HG03045 (cell line): ENCODE measurements around the gene PRC1.
A peak's percentile ranks its signal among the peaks of the same experiment; 100 is the strongest.
"Not testable (repeated sequence)": the region's sequence is repeated elsewhere in the genome, so short reads cannot be mapped to it uniquely, and the experiment has no call there.

ENCODE experiments used
- ATAC-seq: cut with Tn5 transposase; IDR thresholded peaks from one replicate; pipeline ENCODE4 v1.9.1; 2021; ENCODE audit warnings: mild to moderate bottlenecking, moderate library complexity; ENCODE audit not compliant: unreplicated experiment

The PRC1 gene

GRCh38 chr15:90994417-90995311 is at the start of gene PRC1:
Gene PRC1 (minus strand): TSS chr15:90994535. CDS start chr15:90994417, 118 bp downstream.
- ATAC-seq = peak; percentile 96

- no peak for ATAC-seq
These were observed 49.0 kb upstream of the PRC1 start for GRCh38 chr15:91043202-91043874.

DNA sequence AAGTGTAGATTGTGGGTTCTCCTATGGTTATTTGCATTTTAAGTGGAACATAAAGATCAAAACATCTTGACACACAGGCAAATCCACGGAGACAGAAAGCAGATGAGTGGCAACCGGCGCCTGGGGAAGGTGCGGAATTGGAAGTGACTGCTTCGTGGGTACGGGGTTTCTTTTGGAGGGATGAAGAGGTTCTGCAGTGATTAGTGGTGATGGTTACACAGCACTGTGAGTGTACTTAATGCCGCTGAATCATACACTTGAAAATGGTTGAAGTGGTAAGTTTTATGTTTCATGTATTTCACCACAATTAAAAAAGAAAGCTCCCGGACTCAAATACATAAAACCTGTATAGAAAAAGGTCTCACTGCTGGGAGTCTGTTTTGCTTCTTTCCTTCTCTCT is 46.5 kb upstream of the PRC1 start:
- ATAC-seq = no peak

- no peak for ATAC-seq
These were observed 45.7 kb upstream of the PRC1 start for GRCh38 chr15:91039996-91040395.

- ATAC-seq = no peak
These were observed 38.8 kb upstream of the PRC1 start for GRCh38 chr15:91032919-91033803.

DNA sequence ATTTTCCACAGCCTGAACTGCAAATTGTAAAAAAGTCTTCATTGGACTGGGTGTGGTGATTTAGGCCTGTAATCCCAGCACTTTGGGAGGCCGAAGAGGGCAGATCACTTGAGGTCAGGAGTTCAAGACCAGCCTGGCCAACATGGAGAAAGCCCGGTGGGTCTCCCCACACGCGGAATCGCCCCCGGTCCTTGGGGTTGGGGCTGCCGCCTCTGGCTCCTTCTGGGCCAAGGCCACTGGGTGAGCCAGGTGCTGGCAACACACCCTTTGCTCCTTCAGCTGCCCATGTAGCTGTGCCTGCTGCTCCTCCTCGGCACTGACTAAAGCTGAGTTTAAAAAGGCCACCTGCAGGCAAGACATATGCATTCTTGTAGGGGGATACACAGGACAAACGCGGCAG is 37.5 kb upstream of the PRC1 start:
- ATAC-seq = no peak

GRCh38 chr15:91027677-91028076 is 33.3 kb upstream of the PRC1 start:
- no peak for ATAC-seq

DNA sequence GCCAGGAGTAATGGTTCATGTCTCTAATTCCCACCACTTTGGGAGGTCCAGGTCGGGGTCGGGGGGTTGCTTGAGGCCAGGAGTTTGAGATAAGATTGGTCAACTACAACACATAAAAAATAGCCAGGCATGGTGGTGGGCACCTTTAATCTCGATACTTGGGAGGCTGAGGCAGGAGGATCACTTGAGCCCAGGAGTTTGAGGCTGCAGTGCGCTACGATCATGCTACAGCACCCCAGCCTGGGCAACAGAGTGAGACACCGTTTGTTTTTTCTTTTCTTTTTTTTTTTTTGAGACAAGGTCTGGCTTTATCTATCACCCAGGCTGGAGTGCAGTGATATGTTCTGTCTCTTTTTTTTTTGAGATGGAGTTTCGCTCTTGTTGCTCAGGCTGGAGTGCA is 29.4 kb upstream of the PRC1 start:
- no peak for ATAC-seq

DNA sequence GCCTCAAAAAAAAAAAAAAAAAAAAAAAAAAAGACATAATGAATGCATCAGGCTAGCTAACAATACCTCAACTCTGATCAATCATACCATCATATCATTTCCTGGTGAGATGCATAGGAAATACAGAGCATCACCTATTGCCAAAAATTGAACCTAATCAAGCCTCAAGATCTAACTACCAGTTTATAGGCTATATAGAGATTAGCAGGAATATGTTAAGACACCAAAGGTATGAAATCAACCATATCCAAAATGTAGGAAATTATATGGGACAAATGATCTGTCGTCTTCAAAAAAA is 28.4 kb upstream of the PRC1 start:
- ATAC-seq = no peak

GRCh38 chr15:91022075-91022831 is 27.9 kb upstream of the PRC1 start, which contains the start of gene VPS33B:
Gene VPS33B (minus strand): TSS chr15:91022594. CDS start chr15:91022249, 345 bp downstream.
- peak; percentile 73 for ATAC-seq

- ATAC-seq = peak; percentile 18
These were observed 27.3 kb upstream of the PRC1 start for GRCh38 chr15:91021516-91022074.

GRCh38 chr15:91018158-91018557 is 23.8 kb upstream of the PRC1 start:
- ATAC-seq = no peak

- no peak for ATAC-seq
These were observed 23.4 kb upstream of the PRC1 start for GRCh38 chr15:91017716-91018115.

DNA sequence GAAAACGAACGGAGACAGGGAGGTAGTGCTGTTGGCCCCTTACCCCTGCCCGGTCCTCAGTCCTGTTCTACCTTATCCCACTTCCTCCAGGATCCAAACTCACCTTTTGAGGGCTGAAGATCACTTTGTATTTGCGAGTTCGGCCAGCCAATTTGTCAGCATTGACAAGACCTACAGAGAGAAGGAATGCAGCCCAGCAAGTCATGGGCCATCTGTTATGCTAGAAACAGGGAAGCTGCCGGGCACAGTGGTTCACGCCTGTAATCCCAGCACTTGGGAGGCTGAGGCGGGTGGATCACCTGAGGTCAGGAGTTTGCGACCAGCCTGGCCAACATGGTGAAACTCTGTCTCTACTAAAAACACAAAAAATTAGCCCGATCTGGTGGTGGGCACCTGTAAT is 19.4 kb upstream of the PRC1 start:
- ATAC-seq = not testable (repeated sequence)

DNA sequence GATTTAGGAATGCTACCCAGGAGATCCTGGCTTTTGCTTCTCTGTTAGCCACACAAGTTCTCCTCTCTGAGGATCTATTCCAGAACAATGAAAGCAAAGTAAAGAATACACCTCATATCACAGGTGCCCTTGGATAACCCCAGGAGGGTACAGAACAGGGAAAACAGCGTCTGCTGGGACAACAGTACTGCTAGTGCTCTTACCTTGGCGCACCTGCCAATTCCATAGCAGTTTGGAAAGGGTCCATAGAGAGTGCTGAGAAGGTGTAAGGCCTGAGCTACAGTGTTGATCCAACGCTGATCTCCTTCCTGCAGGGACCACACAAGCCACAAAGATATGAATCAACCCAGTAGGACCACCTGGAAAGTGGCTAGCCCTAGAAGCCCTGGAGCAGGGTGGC is 12.9 kb upstream of the PRC1 start:
- no peak for ATAC-seq

DNA sequence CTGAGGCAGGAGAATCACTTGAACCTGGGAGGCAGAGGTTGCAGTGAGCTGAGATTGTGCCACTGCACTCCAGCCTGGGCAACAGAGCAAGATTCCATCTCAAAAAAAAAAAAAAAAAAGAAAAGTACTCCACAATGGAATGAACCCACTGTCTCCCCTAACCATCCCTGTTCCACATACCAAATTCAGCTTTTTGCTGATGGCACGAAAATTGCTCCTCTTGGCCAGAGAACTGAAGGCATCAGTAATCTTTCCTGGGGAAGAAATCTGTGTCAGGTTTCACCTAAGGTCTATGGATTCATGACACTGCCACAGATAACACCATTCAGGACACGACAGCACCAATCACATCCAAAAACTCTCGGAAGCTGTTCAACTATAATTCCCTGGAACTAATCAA is 6.9 kb upstream of the PRC1 start:
- no peak for ATAC-seq

DNA sequence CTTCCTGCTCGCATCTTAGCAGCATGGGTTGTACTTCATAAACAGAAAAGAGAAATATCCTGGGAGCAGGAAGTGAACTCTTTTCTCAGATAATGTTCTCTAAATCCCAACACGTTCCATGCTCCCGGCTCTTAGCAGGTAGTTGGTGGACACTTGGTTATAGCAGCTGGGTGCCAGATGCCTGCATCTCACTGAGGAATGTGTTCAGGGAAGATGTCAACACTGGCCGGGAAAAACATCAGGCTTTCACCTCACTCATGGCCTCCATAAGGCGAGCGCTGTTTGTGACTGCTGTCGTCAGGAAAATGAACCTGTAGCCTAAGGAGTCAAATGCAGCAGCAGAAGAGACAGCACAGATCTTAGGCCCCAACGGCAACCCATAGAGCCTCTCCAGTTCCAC is 4.4 kb upstream of the PRC1 start:
- no peak for ATAC-seq

DNA sequence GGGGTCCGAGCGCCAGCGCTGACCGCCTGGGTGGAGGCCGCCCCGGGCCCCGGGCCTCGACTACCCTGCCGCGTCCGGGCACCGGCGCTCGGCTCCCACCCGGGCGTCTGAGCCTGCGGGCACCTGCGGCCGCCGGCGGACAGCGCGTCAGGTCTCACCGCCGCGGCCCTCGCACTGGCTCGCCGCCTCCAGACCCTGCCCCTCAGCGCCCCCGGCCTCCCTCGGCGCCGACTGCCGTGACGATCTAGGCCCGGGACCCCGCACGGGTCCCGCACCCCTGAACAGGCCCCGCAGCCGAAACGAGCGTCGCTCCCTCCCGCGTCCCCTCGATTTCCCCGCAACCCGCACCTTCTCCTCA is 297 bp downstream of the PRC1 start:
- peak; percentile 21 for ATAC-seq

GRCh38 chr15:90991587-90992285 is 2.6 kb downstream of the PRC1 start:
- ATAC-seq = no peak

DNA sequence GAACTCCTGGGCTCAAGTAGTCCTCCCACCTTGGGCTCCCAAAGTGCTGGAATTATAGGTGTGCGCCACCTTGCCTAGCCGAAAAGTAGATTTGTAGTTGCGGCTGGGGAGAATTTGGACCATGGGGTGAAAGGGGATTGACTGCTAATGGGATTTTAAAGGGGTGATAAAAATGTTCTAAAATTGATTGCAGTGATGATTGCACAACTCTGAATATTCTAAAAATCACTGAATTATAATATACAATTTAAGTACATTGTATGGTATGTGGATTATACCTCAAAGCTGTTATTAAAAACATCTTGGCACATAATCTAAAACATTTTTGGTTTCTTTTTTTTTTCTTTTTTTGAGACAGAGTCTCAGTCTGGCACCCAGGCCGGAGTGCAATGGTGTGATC is 3.9 kb downstream of the PRC1 start:
- ATAC-seq = no peak
